DOHH2 (cell line): ENCODE results near the gene EMX1.

Source experiments
- H3F3A ChIP-seq: fragments of 200-600 bp; sonication (generic), shearing (Covaris generic); 2 replicates; pipeline ENCODE4 v1.6.0; 2016; ENCODE audit warnings: antibody characterized with exemption, mild to moderate bottlenecking; ENCODE audit not compliant: control insufficient read depth, insufficient read depth
- H3K27ac ChIP-seq: fragments of 200-600 bp; sonication (generic); 2 replicates; pipeline ENCODE4 v1.5.1; 2014; ENCODE audit warnings: low read depth, mild to moderate bottlenecking, low read length, moderate library complexity
- H3K27me3 ChIP-seq: fragments of 200-600 bp; sonication (generic); 2 replicates; pipeline ENCODE4 v1.6.1; 2014; ENCODE audit warnings: mild to moderate bottlenecking, low read length, mixed read lengths; ENCODE audit not compliant: control insufficient read depth
- H3K36me3 ChIP-seq: fragments of 200-600 bp; sonication (generic); 2 replicates; pipeline ENCODE4 v1.6.1; 2014; ENCODE audit warnings: mild to moderate bottlenecking, low read length, moderate library complexity, mixed read lengths; ENCODE audit not compliant: control insufficient read depth
- H3K4me1 ChIP-seq: fragments of 200-600 bp; sonication (generic); 2 replicates; pipeline ENCODE4 v1.6.1; 2014; ENCODE audit warnings: mild to moderate bottlenecking, low read length, mixed read lengths; ENCODE audit not compliant: control insufficient read depth
- H3K4me2 ChIP-seq: fragments of 200-600 bp; sonication (generic); 2 replicates; pipeline ENCODE4 v1.6.0; 2014; ENCODE audit warnings: mild to moderate bottlenecking, low read length, moderate library complexity
- H3K4me3 ChIP-seq: fragments of 200-600 bp; sonication (generic); 2 replicates; pipeline ENCODE4 v1.5.1; 2014; ENCODE audit warnings: mild to moderate bottlenecking, low read length, mixed read lengths
- H3K79me2 ChIP-seq: fragments of 200-600 bp; sonication (generic); 2 replicates; pipeline ENCODE4 v1.6.1; 2014; ENCODE audit warnings: mild to moderate bottlenecking, low read length, mixed read lengths; ENCODE audit not compliant: control insufficient read depth
- H3K9me2 ChIP-seq: fragments of 200-600 bp; sonication (generic); replicated peaks from 2 replicates; pipeline ENCODE4 v1.6.1; 2014; ENCODE audit warnings: mild to moderate bottlenecking, low read length, mixed read lengths; ENCODE audit not compliant: control insufficient read depth
- H3K9me3 ChIP-seq: fragments of 200-600 bp; sonication (generic); 2 replicates; pipeline ENCODE4 v1.6.1; 2014; ENCODE audit warnings: antibody characterized with exemption, low read length, mixed read lengths; ENCODE audit not compliant: control insufficient read depth, insufficient read depth
- H4K20me1 ChIP-seq: fragments of 200-600 bp; sonication (generic); 2 replicates; pipeline ENCODE4 v1.6.0; 2014; ENCODE audit warnings: low read depth, mild to moderate bottlenecking, antibody characterized with exemption, low read length, moderate library complexity; ENCODE audit not compliant: control insufficient read depth, insufficient read depth
- EZH2phosphoT487 ChIP-seq: fragments of 200-600 bp; sonication (generic); IDR thresholded peaks from 2 replicates; pipeline ENCODE4 v1.6.1; 2017; ENCODE audit warnings: borderline replicate concordance, mild to moderate bottlenecking, antibody characterized with exemption, low read length, moderate library complexity, mixed read lengths
- TF ChIP-seq, protein P1 (sequence below): fragments of 200-600 bp; sonication (generic); IDR thresholded peaks from one replicate; pipeline ENCODE4 v1.5.1; 2014; ENCODE audit warnings: antibody characterized with exemption, mild to moderate bottlenecking, low read depth, low read length; ENCODE audit not compliant: poor library complexity, severe bottlenecking

The EMX1 gene

DNA sequence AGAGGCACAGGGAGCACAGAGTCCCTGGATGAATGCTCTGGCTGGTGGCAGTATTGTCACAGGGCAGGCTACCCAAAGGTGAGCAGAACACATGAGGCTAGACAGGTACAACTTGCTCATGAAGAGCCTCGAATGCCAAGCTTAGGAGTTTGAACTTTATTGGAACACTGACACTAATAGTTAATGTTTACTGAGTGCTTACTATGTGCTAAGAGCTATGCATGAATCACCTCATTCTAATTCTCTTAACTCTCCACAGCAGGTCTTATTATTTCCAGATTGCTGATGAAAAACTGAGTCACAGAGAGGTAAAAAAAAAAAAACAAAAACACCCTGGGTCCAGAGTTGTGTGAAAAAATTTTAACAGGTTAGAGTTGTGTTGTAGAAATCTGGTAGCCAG is 6.1 kb upstream of the EMX1 start:
- Histone ChIP-seq H3K27ac (no peak overlapping the region), H3K4me1 (peaks cover 7% of the 10 kb centered on the region), H4K20me1 (no peaks in the 10 kb centered on the region; the same call in 1 of the 2 replicates), H3F3A (no peaks in the 10 kb centered on the region), H3K4me3 (no peak overlapping the region), H3K4me2 (no peak overlapping the region), H3K27me3 (peaks cover 57% of the 10 kb centered on the region), H3K9me3 (no peaks in the 10 kb centered on the region), H3K9me2 (no peaks in the 10 kb centered on the region), H3K79me2 (no peaks in the 10 kb centered on the region), H3K36me3 (no peaks in the 10 kb centered on the region)
- no peak for TF ChIP-seq EZH2phosphoT487
- TF ChIP-seq, protein P1, sequence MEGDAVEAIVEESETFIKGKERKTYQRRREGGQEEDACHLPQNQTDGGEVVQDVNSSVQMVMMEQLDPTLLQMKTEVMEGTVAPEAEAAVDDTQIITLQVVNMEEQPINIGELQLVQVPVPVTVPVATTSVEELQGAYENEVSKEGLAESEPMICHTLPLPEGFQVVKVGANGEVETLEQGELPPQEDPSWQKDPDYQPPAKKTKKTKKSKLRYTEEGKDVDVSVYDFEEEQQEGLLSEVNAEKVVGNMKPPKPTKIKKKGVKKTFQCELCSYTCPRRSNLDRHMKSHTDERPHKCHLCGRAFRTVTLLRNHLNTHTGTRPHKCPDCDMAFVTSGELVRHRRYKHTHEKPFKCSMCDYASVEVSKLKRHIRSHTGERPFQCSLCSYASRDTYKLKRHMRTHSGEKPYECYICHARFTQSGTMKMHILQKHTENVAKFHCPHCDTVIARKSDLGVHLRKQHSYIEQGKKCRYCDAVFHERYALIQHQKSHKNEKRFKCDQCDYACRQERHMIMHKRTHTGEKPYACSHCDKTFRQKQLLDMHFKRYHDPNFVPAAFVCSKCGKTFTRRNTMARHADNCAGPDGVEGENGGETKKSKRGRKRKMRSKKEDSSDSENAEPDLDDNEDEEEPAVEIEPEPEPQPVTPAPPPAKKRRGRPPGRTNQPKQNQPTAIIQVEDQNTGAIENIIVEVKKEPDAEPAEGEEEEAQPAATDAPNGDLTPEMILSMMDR: no peak

DNA sequence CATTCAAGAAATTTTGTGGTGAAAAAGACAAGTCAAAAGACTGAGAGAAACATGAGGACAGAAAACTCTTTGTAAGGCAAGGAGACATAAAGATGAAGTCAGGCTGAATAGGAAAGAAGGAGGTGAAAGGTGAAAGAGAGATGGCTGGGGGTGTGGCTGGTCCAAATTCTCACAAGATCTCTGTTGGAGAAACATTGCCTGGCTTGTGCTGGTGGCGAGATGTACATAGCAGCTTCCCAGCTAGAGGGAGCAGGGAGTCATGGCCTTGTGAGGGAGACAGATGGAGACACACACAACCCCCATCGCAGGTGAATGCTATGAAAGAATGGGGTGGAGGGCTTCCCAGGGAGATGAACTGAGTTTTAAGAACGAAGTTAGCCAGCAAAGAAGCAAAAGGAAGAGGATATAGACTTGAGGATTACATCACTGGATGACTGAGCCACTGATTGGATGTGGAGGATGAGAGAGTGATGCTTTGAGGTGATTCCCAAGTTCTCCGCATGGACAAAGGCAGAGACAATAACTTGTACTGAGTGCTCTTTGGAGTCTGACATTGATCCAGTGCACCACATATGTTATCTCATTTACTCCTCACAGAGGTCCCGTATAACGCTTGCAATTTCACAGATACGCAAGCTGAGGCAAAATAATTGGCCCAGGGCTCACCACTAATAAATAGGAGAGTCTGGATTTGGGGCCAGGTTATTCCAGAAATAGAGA is 3.7 kb upstream of the EMX1 start:
- Histone ChIP-seq H3K27me3 (peaks cover 76% of the 10 kb centered on the region), H3K27ac (no peak overlapping the region), H3F3A (no peaks in the 10 kb centered on the region), H3K4me3 (no peak overlapping the region), H3K79me2 (no peaks in the 10 kb centered on the region), H4K20me1 (no peaks in the 10 kb centered on the region; the same call in 1 of the 2 replicates), H3K9me3 (no peaks in the 10 kb centered on the region), H3K4me1 (peaks cover 16% of the 10 kb centered on the region), H3K9me2 (no peaks in the 10 kb centered on the region), H3K4me2 (no peak overlapping the region), H3K36me3 (no peaks in the 10 kb centered on the region)
- no peak for TF ChIP-seq EZH2phosphoT487
- TF ChIP-seq, protein P1: no peak

DNA sequence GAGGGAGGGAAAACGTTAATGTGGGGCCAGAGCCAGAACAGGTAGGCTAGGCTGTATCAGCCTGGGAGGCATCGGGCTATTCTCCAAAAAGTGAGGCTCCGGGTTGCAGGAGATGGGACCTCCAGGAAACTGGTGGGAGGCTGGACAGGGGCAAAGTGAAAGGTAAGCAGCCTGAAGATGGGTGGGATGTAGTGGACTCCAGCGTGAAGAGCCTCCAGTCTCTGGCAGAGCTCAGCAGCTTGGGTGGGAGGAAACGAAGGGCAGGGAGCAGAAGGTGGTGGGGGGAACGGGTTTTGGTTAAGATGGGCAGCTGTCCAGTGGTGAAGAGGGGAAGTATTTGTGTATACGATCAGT is 3.1 kb upstream of the EMX1 start:
- peaks cover 16% of the 10 kb centered on the region for H3K4me1 ChIP-seq
- no peak overlapping the region for H3K4me3 ChIP-seq
- H3K9me3 ChIP-seq: no peaks in the 10 kb centered on the region
- H4K20me1 ChIP-seq: no peaks in the 10 kb centered on the region; the same call in 1 of the 2 replicates
- no peak for TF ChIP-seq EZH2phosphoT487
- TF ChIP-seq, protein P1: no peak
- peaks cover 78% of the 10 kb centered on the region for H3K27me3 ChIP-seq
- no peak overlapping the region for H3K4me2 ChIP-seq
- no peak overlapping the region for H3K27ac ChIP-seq
- H3K36me3 ChIP-seq: no peaks in the 10 kb centered on the region
- H3K9me2 ChIP-seq: no peaks in the 10 kb centered on the region
- no peaks in the 10 kb centered on the region for H3F3A ChIP-seq
- no peaks in the 10 kb centered on the region for H3K79me2 ChIP-seq
